Astrocyte (in vitro differentiated cells and primary cell): Measurements from ENCODE around the gene CAPN9. TPM values are rescaled to one million over a fixed set of nuclear protein-coding genes. Genes with fewer than 3 reads are reported as not detected.

Experiments used
- DNase-seq: peaks from one replicate; pipeline ENCODE4 v3.0.0-alpha.2; 2010; ENCODE audit warnings: low read depth
- FAIRE-seq: peaks from 2 replicates; lab custom pipeline; 2011; peaks lifted over from hg19 to GRCh38; lab: Jason Lieb, UNC
- H2AFZ ChIP-seq: 2 replicates; pipeline ENCODE4 v1.6.0; 2012; ENCODE audit warnings: low read depth, low read length, inconsistent platforms
- H3K27ac ChIP-seq: 2 replicates; pipeline ENCODE4 v1.5.1; 2011; ENCODE audit warnings: low read depth, low read length, inconsistent platforms
- H3K27me3 ChIP-seq: 2 replicates; pipeline ENCODE4 v1.6.0; 2011; ENCODE audit warnings: low read length, inconsistent platforms; ENCODE audit not compliant: insufficient read depth
- H3K36me3 ChIP-seq: 2 replicates; pipeline ENCODE4 v1.5.1; 2011; ENCODE audit warnings: low read length, inconsistent platforms; ENCODE audit not compliant: insufficient read depth
- H3K4me1 ChIP-seq: 2 replicates; pipeline ENCODE4 v1.5.1; 2011; ENCODE audit warnings: low read length, inconsistent platforms; ENCODE audit not compliant: insufficient read depth
- H3K4me2 ChIP-seq: 2 replicates; pipeline ENCODE4 v1.6.0; 2012; ENCODE audit warnings: low read length, inconsistent platforms
- H3K4me3 ChIP-seq: 2 replicates; pipeline ENCODE4 v1.5.1; 2011; ENCODE audit warnings: low read depth, mild to moderate bottlenecking, low read length, inconsistent platforms; ENCODE audit not compliant: insufficient read depth
- H3K79me2 ChIP-seq: 2 replicates; pipeline ENCODE4 v1.6.0; 2012; ENCODE audit warnings: mild to moderate bottlenecking, low read length, inconsistent platforms; ENCODE audit not compliant: insufficient read depth
- H3K9ac ChIP-seq: 2 replicates; pipeline ENCODE4 v1.6.0; 2012; ENCODE audit warnings: mild to moderate bottlenecking, low read length, inconsistent platforms
- H3K9me3 ChIP-seq: 2 replicates; pipeline ENCODE4 v1.5.1; 2012; ENCODE audit warnings: low read depth, mild to moderate bottlenecking, low read length, inconsistent platforms; ENCODE audit not compliant: insufficient read depth
- H4K20me1 ChIP-seq: 2 replicates; pipeline ENCODE4 v1.6.0; 2012; ENCODE audit warnings: low read length, inconsistent platforms; ENCODE audit not compliant: insufficient read depth
- H3K27ac Mint-ChIP-seq: one replicate; pipeline ENCODE4 v1.8.0; 2021; ENCODE audit warnings: mild to moderate bottlenecking, mixed read lengths; ENCODE audit not compliant: unreplicated experiment
- H3K27me3 Mint-ChIP-seq: one replicate; pipeline ENCODE4 v1.8.0; 2021; ENCODE audit warnings: low read depth, mixed read lengths; ENCODE audit not compliant: unreplicated experiment
- H3K36me3 Mint-ChIP-seq: one replicate; pipeline ENCODE4 v1.8.0; 2021; ENCODE audit warnings: low read depth, mixed read lengths; ENCODE audit not compliant: unreplicated experiment
- H3K4me1 Mint-ChIP-seq: one replicate; pipeline ENCODE4 v1.8.0; 2021; ENCODE audit warnings: low read depth, mixed read lengths; ENCODE audit not compliant: unreplicated experiment
- H3K4me3 Mint-ChIP-seq: one replicate; pipeline ENCODE4 v1.8.0; 2021; ENCODE audit warnings: mild to moderate bottlenecking, moderate library complexity, mixed read lengths; ENCODE audit not compliant: unreplicated experiment
- H3K9me3 Mint-ChIP-seq: one replicate; pipeline ENCODE4 v1.8.0; 2021; ENCODE audit warnings: mild to moderate bottlenecking, mixed read lengths; ENCODE audit not compliant: unreplicated experiment
- CTCF ChIP-seq: IDR thresholded peaks from 2 replicates; pipeline ENCODE4 v1.5.1; 2011; ENCODE audit warnings: low read depth, mild to moderate bottlenecking, inconsistent platforms, low read length, moderate library complexity; ENCODE audit not compliant: insufficient read depth
- EZH2 ChIP-seq: IDR thresholded peaks from 2 replicates; pipeline ENCODE4 v1.6.1; 2012; ENCODE audit warnings: mild to moderate bottlenecking, low read length, inconsistent platforms; ENCODE audit not compliant: insufficient read depth
- total RNA-seq: library from RNA; stranded (reverse); gene quantifications from 2 replicates; pipeline ENCODE4 v1.2.1, GENCODE V29; 2021

Gene CAPN9
- total RNA-seq, 1 donor from 2014 or later: not detected

- H3K4me2 ChIP-seq: no peak overlapping the region
- Mint-ChIP-seq H3K27ac (peak overlapping the region; percentile 8), H3K4me3 (no peak overlapping the region), H3K27me3 (peaks cover 32% of the 10 kb centered on the region), H3K36me3 (peaks cover 2% of the 10 kb centered on the region), H3K9me3 (peaks cover 1% of the 10 kb centered on the region), H3K4me1 (no peaks in the 10 kb centered on the region)
- no peak overlapping the region for H2AFZ ChIP-seq
- H3K9me3 ChIP-seq: no peaks in the 10 kb centered on the region
- H3K4me3 ChIP-seq: no peak overlapping the region
- no peaks in the 10 kb centered on the region for H4K20me1 ChIP-seq
- H3K36me3 ChIP-seq: no peaks in the 10 kb centered on the region
- FAIRE-seq (no peak), DNase-seq (no peak)
- H3K27me3 ChIP-seq: no peaks in the 10 kb centered on the region
- TF ChIP-seq CTCF (no peak), EZH2 (no peak)
- no peak overlapping the region for H3K9ac ChIP-seq
- no peaks in the 10 kb centered on the region for H3K79me2 ChIP-seq
- H3K4me1 ChIP-seq: no peaks in the 10 kb centered on the region
- H3K27ac ChIP-seq: no peak overlapping the region
These were observed 40.1 kb upstream of the CAPN9 start for GRCh38 chr1:230706887-230707731.

- FAIRE-seq: no peak
- no peak overlapping the region for H3K4me3 Mint-ChIP-seq
These were observed 39.2 kb upstream of the CAPN9 start for GRCh38 chr1:230707732-230708630.

More at GRCh38 chr1:230707732-230708630, 39.2 kb upstream of the CAPN9 start:
- peak overlapping the region; percentile 66 for H3K27ac Mint-ChIP-seq
- Histone ChIP-seq H3K27ac (no peak overlapping the region), H4K20me1 (no peaks in the 10 kb centered on the region), H3K4me3 (no peak overlapping the region), H3K9ac (no peak overlapping the region), H3K79me2 (no peaks in the 10 kb centered on the region), H3K4me2 (no peak overlapping the region), H2AFZ (no peak overlapping the region), H3K4me1 (no peaks in the 10 kb centered on the region), H3K36me3 (no peaks in the 10 kb centered on the region), H3K9me3 (no peaks in the 10 kb centered on the region), H3K27me3 (no peaks in the 10 kb centered on the region)
- peaks cover 3% of the 10 kb centered on the region for H3K4me1 Mint-ChIP-seq
- TF ChIP-seq CTCF (no peak), EZH2 (no peak)
- H3K27me3 Mint-ChIP-seq: peaks cover 36% of the 10 kb centered on the region
- H3K9me3 Mint-ChIP-seq: no peaks in the 10 kb centered on the region
- DNase-seq: no peak
- H3K36me3 Mint-ChIP-seq: peaks cover 2% of the 10 kb centered on the region
